ENCODE data around the gene SERPINB13. TPM values are rescaled to one million over a fixed set of nuclear protein-coding genes. Genes with fewer than 3 reads are reported as not detected.

The SERPINB13 gene
- total and polyA plus RNA-seq, 2 donors (not counting 1 experiment from before 2014, with no cell fraction given): not detected

DNA sequence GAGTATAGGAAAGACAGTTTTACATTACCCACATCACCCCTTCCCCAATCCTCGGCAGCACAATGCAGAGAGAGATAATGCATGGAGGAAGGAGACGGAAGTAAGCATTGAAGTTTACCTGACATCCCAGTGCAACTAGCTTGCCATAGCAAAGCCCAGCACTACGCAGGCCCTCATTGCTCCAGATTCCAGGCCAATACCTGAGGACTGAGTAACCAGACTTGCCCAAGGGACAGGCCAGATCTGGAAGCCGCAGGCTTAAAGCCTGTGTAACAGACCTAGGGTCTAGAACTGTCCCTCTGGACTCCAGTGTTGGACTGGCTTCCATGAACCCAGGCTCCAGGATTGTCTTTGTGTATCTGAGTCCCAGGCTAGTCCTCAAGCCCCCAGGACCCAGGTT is 39.3 kb downstream of the SERPINB13 start:
- H3K9me3 Mint-ChIP-seq (ENCODE audit: insufficient read depth): peaks cover 11% of the 10 kb centered on the region
- H3K4me3 Mint-ChIP-seq: no peak overlapping the region
- Histone ChIP-seq H3K27ac (ENCODE audit: low read length in 2 of 2) (no peak overlapping the region), H4K20me1 (ENCODE audit: control insufficient read depth, insufficient read depth, low read length, poor library complexity, severe bottlenecking) (no peaks in the 10 kb centered on the region), H3K79me2 (ENCODE audit: control insufficient read depth, insufficient read depth, low read length) (no peaks in the 10 kb centered on the region), H3K27me3 (replicated peaks in 1 of 4; ENCODE audit: control extremely low read depth in 1 of 4, control insufficient read depth in 3 of 4, insufficient read depth in 4 of 4, low read length in 3 of 4) (no peaks in the 10 kb centered on the region), H3K9ac (ENCODE audit: low read length) (no peak overlapping the region), H3K9me3 (ENCODE audit: control extremely low read depth in 1 of 3, control insufficient read depth in 2 of 3, insufficient read depth in 1 of 3, low read length in 2 of 3) (peaks cover 2 to 28% (median 24%) of the 10 kb centered on the region in 3 donors), H3K4me1 (ENCODE audit: control insufficient read depth in 2 of 2, insufficient read depth in 2 of 2, low read length in 2 of 2) (no peaks in the 10 kb centered on the region), H3K4me3 (ENCODE audit: control extremely low read depth in 1 of 5, extremely low read depth in 1 of 5, insufficient read depth in 1 of 5, low read depth in 2 of 5, low read length in 4 of 5) (no peak overlapping the region), H3K4me2 (replicated peaks; ENCODE audit: low read depth, low read length, poor library complexity, severe bottlenecking) (no peak overlapping the region), H3K36me3 (replicated peaks in 1 of 2; ENCODE audit: control extremely low read depth in 1 of 2, control insufficient read depth in 1 of 2, extremely low read depth in 1 of 2, insufficient read depth in 2 of 2, low read length in 1 of 2) (no peaks in the 10 kb centered on the region), H2AFZ (ENCODE audit: insufficient read depth, low read depth, low read length, poor library complexity, severe bottlenecking) (no peak overlapping the region)
- no peak for TF ChIP-seq CTCF (IDR thresholded peaks at IDR 0.05)
- TF ChIP-seq EZH2 (IDR thresholded peaks at IDR 0.05; ENCODE audit: borderline replicate concordance, insufficient read depth, low read depth, low read length, poor library complexity, severe bottlenecking): no peak
- H3K4me1 Mint-ChIP-seq: no peaks in the 10 kb centered on the region
- intact Hi-C loops (cut with micrococcal nuclease): no loop called here
- ChIA-PET CTCF (no interaction called here), POLR2A (no interaction called here)
- DNase-seq (no peak), ATAC-seq (ENCODE audit: low read depth) (no peak)
- H3K27me3 Mint-ChIP-seq: no peaks in the 10 kb centered on the region
- no peak overlapping the region for H3K27ac Mint-ChIP-seq
- WGBS (ENCODE audit: insufficient coverage): 84% methylated on average over 3 of the region's 4 CpGs

GRCh38 chr18:63627819-63628218 is 40.7 kb downstream of the SERPINB13 start:
- intact Hi-C loops (cut with micrococcal nuclease): no loop called here
- Histone ChIP-seq H3K27me3 (replicated peaks in 1 of 4; ENCODE audit: control extremely low read depth in 1 of 4, control insufficient read depth in 3 of 4, insufficient read depth in 4 of 4, low read length in 3 of 4) (no peaks in the 10 kb centered on the region), H2AFZ (ENCODE audit: insufficient read depth, low read depth, low read length, poor library complexity, severe bottlenecking) (no peak overlapping the region), H4K20me1 (ENCODE audit: control insufficient read depth, insufficient read depth, low read length, poor library complexity, severe bottlenecking) (no peaks in the 10 kb centered on the region), H3K4me1 (ENCODE audit: control insufficient read depth in 2 of 2, insufficient read depth in 2 of 2, low read length in 2 of 2) (no peaks in the 10 kb centered on the region), H3K79me2 (ENCODE audit: control insufficient read depth, insufficient read depth, low read length) (no peaks in the 10 kb centered on the region), H3K36me3 (replicated peaks in 1 of 2; ENCODE audit: control extremely low read depth in 1 of 2, control insufficient read depth in 1 of 2, extremely low read depth in 1 of 2, insufficient read depth in 2 of 2, low read length in 1 of 2) (no peaks in the 10 kb centered on the region), H3K9ac (ENCODE audit: low read length) (no peak overlapping the region), H3K9me3 (ENCODE audit: control extremely low read depth in 1 of 3, control insufficient read depth in 2 of 3, insufficient read depth in 1 of 3, low read length in 2 of 3) (peaks cover 2 to 28% (median 24%) of the 10 kb centered on the region in 3 donors), H3K4me3 (ENCODE audit: control extremely low read depth in 1 of 5, extremely low read depth in 1 of 5, insufficient read depth in 1 of 5, low read depth in 2 of 5, low read length in 4 of 5) (no peak overlapping the region), H3K27ac (ENCODE audit: low read length in 2 of 2) (no peak overlapping the region), H3K4me2 (replicated peaks; ENCODE audit: low read depth, low read length, poor library complexity, severe bottlenecking) (no peak overlapping the region)
- H3K4me3 Mint-ChIP-seq: no peak overlapping the region
- H3K4me1 Mint-ChIP-seq: no peaks in the 10 kb centered on the region
- H3K9me3 Mint-ChIP-seq (ENCODE audit: insufficient read depth): peaks cover 8% of the 10 kb centered on the region
- no peaks in the 10 kb centered on the region for H3K27me3 Mint-ChIP-seq
- no peak overlapping the region for H3K27ac Mint-ChIP-seq
- ChIA-PET CTCF (no interaction called here), POLR2A (no interaction called here)
- DNase-seq (no peak), ATAC-seq (ENCODE audit: low read depth) (no peak)
- TF ChIP-seq CTCF (IDR thresholded peaks at IDR 0.05): no peak
- no peak for TF ChIP-seq EZH2 (IDR thresholded peaks at IDR 0.05; ENCODE audit: borderline replicate concordance, insufficient read depth, low read depth, low read length, poor library complexity, severe bottlenecking)
